SK-MEL-5 (cell line): ENCODE data around the gene DNAJC3. TPM values are rescaled to one million over a fixed set of nuclear protein-coding genes. Genes with fewer than 3 reads are reported as not detected.
A peak's percentile ranks its signal among the peaks of the same experiment; 100 is the strongest.
"Not testable (repeated sequence)": the region's sequence is repeated elsewhere in the genome, so short reads cannot be mapped to it uniquely, and the experiment has no call there.

Experiments
- DNase-seq: peaks from one replicate; pipeline ENCODE4 v3.0.0-alpha.2; 2016; ENCODE audit warnings: low read depth, low spot score
- in situ Hi-C: cut with HindIII; loops from 2 replicates; pipeline ENCODE4 v1.10.0; 2016; ENCODE audit warnings: low sequenced_read_pairs, high pct_unique_total_duplicates, low pct_unique_long_range_greater_than_20kb
- total RNA-seq: library from RNA; depleted of rRNA; stranded (reverse); fragments of >200 nt; shearing (Covaris generic); gene quantifications from 2 replicates; pipeline ENCODE4 v1.2.3, GENCODE V29; 2014

DNAJC3 gene
- total RNA-seq, 1 experiment from 2014 or later = 66.6 TPM

DNA sequence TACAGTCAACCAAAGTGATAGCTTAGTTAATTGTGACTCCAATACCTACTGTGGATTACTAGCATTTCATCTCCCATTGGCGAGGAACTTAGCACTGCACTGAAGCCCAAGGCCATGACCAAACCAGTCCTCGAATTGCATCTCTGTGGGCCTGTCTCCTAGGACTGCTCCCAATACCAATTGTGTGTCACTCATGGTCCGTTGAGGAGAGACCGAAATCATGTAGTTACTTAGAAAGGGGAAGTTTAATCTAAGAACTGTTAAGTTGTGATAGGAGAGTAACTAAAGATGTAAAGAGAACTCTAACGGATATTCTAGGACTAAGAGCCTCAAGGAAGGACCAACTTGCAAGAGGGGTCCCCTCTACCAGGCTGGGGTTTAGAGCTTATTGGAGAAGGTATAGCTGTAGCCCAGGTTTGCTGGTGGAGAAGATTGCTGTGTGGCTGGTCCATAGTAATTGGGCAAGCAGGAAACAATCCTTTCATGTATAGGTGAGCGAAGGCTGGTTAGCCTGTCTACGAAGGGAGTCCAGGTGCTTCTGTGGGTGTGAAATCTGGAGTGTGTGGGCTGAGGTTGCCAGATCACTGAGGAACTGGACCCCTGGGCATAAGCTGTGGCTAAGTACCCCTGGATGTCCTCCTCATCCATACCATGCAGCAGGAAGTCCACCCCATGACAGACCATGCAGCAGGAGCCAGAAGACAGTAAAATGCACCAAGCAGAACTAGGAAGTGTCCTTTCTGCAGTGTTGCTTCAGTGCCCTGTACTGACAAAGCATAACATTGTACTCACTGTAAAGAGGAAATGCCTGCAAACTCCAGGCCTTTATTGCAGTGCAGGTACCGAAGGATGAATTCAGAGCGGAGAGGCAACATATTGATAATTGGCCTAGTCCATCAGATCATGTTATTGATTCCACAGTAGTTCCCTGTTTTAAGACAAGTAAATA lies 30.8 kb downstream of the DNAJC3 start:
- DNase-seq = peak; percentile 19
- in situ Hi-C loops = no loop called here

DNA sequence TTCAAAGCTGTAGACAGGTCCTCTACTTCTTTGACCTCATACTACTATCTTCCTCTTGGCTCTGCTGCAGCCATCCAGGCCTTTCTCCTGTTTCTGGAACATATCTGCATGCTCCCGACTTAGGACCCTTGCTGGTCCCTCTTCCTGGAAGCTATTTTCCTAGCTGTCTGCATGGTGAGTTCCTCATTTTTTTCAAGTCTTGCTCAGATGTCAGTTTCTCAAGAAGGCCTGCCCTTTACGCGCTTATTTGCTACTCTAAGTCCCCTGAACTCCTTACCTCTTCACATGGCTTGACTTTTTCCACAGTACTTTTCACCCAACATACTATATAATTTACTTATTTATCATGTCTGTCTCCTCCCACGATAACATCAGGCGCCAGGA lies 31.4 kb downstream of the DNAJC3 start:
- DNase-seq = no peak
- in situ Hi-C loops = no loop called here

GRCh38 chr13:95708811-95709500 lies 32.0 kb downstream of the DNAJC3 start:
- DNase-seq = no peak
- in situ Hi-C loops = no loop called here

DNA sequence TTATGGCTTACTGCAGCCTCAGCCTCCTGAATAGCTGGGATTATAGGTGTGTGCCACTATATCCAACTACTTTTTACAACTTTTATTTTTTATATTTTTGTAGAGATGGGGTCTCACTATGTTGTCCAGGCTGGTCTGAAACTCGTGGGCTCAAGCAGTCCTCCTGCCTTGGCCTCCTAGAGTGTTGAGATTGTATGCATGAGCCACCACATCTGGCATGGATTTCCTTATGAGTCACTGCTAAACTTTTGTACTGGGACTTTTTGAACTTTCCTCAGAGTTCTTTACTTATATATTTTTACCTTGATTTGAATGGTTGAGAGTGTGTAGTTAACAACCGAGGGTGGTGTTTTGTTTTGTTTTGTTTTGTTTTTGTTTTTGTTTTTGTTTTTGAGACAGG lies 33.4 kb downstream of the DNAJC3 start:
- in situ Hi-C loops = no loop called here
- no peak for DNase-seq

GRCh38 chr13:95712846-95713245 lies 35.9 kb downstream of the DNAJC3 start:
- in situ Hi-C loops, DNase-seq: not testable (repeated sequence)

- in situ Hi-C loops = no loop called here
- DNase-seq = no peak
Measured at GRCh38 chr13:95713651-95714050, 36.7 kb downstream of the DNAJC3 start.

GRCh38 chr13:95714142-95714832 lies 37.3 kb downstream of the DNAJC3 start:
- in situ Hi-C loops = no loop called here
- no peak for DNase-seq

DNA sequence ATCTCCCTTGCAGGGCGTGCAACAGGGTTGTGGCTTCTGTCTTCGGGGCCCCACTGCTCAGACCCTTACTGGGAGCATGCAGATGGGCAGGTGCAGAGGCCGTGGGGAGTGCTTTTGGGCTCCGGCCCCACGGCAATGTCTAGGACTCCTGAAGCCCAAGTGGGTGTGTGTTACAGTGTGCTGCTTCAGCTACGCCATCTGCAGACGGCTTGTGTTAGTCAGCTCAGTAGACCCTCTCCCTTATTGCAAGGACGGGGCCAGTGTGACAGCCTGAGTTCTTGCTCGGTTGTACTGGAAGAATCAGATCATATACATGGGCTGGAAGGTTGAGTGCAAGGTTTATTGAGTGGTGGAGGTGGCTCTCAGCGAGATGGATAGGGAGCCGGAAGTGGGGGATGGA lies 39.3 kb downstream of the DNAJC3 start:
- in situ Hi-C loops = no loop called here
- no peak for DNase-seq

- DNase-seq = no peak
- in situ Hi-C loops = no loop called here
Measured at GRCh38 chr13:95722241-95722640, 45.3 kb downstream of the DNAJC3 start.

DNA sequence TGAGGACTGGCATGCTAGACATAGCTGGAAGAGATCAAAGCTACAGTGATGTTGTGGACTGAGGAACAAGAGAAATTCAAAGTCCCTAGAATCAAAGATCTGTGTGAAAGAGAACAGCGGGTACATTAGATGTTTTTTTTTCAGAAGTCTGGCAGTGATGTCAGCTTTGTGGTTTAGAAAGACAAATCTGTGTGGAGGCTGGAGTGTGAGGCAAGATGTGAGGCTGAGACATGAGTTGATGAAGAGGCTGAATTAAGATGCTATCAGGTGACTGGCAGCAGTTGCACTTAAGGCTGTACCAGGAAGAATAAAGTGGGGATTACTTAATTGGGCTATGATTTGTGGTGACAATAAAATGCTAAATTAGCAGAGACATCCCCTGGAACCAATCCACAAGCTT lies 46.5 kb downstream of the DNAJC3 start:
- no peak for DNase-seq
- in situ Hi-C loops = no loop called here

DNA sequence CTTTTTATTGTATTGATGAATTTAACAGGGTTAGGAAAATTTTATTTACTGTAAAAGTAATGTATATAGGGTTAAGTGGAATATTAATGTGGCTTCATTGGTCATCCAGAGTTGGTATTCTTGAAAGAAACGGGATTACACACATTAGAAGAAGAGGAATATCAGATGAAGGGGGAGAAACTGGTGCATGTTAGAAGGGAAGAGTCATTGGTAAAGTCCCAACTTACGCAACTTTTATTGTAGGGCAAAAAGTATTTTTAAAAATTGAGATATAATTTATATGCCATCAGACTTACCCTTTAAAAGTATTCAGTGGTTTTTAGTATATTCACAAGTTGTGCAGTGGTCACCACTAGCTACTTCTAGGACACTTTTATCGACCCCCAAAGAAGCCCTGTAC lies 47.3 kb downstream of the DNAJC3 start:
- DNase-seq = no peak
- in situ Hi-C loops = no loop called here

DNA sequence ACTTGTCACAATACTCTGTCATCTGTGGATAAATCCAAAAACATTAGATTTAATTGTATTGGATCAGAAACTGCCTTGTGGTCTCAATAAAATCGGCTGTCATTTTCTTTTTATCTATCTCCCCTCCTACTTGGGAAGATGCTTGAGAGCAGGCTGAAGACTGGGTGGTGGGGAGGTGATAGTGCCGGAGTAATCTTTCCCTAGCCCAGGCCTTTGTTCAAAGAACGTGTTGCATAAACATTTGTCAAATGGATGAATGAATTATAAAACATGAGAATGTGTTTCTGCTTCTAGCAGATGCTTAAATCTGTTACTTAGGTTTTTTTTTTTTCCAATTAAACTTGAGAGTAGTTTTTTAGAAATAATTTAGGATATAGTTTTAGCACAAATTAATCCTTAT lies 49.9 kb downstream of the DNAJC3 start:
- in situ Hi-C loops = no loop called here
- no peak for DNase-seq

- in situ Hi-C loops = no loop called here
- no peak for DNase-seq
Measured at GRCh38 chr13:95728957-95729356, 52.0 kb downstream of the DNAJC3 start.

GRCh38 chr13:95734124-95734523 lies 57.2 kb downstream of the DNAJC3 start:
- in situ Hi-C loops = no loop called here
- no peak for DNase-seq

DNA sequence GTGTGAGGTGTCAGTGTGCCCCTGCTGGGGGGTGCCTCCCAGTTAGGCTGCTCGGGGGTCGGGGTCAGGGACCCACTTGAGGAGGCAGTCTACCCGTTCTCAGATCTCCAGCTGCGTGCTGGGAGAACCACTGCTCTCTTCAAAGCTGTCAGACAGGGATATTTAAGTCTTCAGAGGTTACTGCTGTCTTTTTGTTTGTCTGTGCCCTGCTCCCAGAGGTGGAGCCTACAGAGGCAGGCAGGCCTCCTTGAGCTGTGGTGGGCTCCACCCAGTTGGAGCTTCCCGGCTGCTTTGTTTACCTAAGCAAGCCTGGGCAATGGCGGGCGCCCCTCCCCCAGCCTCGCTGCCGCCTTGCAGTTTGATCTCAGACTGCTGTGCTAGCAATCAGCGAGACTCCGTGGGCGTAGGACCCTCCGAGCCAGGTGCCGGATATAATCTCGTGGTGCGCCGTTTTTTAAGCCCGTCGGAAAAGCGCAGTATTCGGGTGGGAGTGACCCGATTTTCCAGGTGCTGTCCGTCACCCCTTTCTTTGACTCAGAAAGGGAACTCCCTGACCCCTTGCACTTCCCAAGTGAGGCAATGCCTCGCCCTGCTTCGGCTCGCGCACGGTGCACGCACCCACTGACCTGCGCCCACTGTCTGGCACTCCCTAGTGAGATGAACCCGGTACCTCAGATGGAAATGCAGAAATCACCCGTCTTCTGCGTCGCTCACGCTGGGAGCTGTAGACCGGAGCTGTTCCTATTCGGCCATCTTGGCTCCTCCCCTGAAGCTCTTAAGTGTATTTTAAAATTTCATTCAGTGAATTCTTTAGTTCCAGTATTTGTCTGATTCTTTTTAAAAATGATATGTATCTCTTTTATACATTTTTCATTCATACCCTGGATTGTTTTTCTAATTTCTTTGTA lies 63.4 kb downstream of the DNAJC3 start:
- in situ Hi-C loops = not testable (repeated sequence)

DNA sequence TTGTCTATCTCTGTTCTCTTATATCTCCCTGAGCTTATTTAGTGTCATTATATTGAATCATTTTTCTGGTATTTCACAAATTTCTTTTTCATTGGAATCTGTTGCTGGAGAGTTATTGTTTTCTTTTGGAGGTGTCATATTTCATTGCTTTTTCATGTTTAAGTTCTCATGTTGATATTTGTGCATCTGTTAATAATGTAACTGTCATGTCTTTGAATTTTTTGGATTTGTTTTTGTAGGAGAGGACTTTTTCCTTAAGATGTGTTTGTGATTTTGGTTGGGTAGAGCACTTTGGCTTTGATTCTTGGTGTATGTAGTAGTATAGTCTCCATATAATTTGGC lies 64.0 kb downstream of the DNAJC3 start:
- in situ Hi-C loops = no loop called here

More for the DNA sequence above, 63.4 kb downstream of the DNAJC3 start:
- not testable (repeated sequence) for DNase-seq

More for the DNA sequence above, 64.0 kb downstream of the DNAJC3 start:
- no peak for DNase-seq
